HEK293 (cell line): ENCODE data around the gene NFAT5.

Source experiments
- CTCF ChIA-PET: fragments of 350-600 bp; formaldehyde crosslinking; extraction: SDS; loops from one replicate; lab custom pipeline; 2021; ENCODE audit warnings: antibody characterized with exemption; lab: Yijun Ruan, JAX
- POLR2A ChIA-PET: fragments of 300-600 bp; formaldehyde crosslinking; extraction: SDS; loops from one replicate; lab custom pipeline; 2020; ENCODE audit warnings: antibody characterized with exemption, inconsistent platforms; lab: Yijun Ruan, JAX
- H3K27ac ChIP-seq: fragments of 200-500 bp; sonication (Bioruptor generic); 2 replicates; pipeline ENCODE4 v1.5.1; 2014; ENCODE audit warnings: low read depth, low read length, control low read depth, inconsistent platforms; ENCODE audit errors: extremely low read depth
- H3K36me3 ChIP-seq, 2 experiments: fragments of 200-500 bp in 1 of 2; sonication (Bioruptor generic) in 1 of 2; 1 replicate in 1 of 2; 2 replicates in 1 of 2; pipeline ENCODE4 v1.5.1; 2014 to 2017; ENCODE audit warnings: inconsistent platforms in 2 of 2, low read length in 2 of 2; ENCODE audit not compliant: control insufficient read depth in 2 of 2, insufficient read depth in 1 of 2
- H3K4me1 ChIP-seq: fragments of 200-500 bp; sonication (Bioruptor generic); 2 replicates; pipeline ENCODE4 v1.5.1; 2014; ENCODE audit warnings: mild to moderate bottlenecking, low read length, inconsistent platforms; ENCODE audit not compliant: control insufficient read depth, insufficient read depth
- H3K4me3 ChIP-seq: 2 replicates; pipeline ENCODE4 v1.5.1; 2011; ENCODE audit warnings: low read depth, mild to moderate bottlenecking, control low read depth, low read length, moderate library complexity
- H3K9me3 ChIP-seq: fragments of 200-500 bp; sonication (Bioruptor generic); 2 replicates; pipeline ENCODE4 v1.5.1; 2014; ENCODE audit warnings: low read depth, low read length, inconsistent platforms; ENCODE audit not compliant: control insufficient read depth, insufficient read depth
- GFI1B ChIP-seq: fragments of 450-650 bp; formaldehyde crosslinking; IDR thresholded peaks from 2 replicates; pipeline ENCODE4 v1.5.1; 2016; ENCODE audit warnings: missing biosample characterization, missing genetic modification characterization
- GLIS1 ChIP-seq: fragments of 450-650 bp; formaldehyde crosslinking; IDR thresholded peaks from 2 replicates; pipeline ENCODE4 v1.5.1; 2016; ENCODE audit warnings: missing biosample characterization, missing genetic modification characterization
- HOXA7 ChIP-seq: sonication (generic); formaldehyde crosslinking; IDR thresholded peaks from 2 replicates; pipeline ENCODE4 v1.8.1; 2022; ENCODE audit warnings: missing genetic modification reagents, borderline replicate concordance
- KLF8 ChIP-seq: fragments of 450-650 bp; formaldehyde crosslinking; IDR thresholded peaks from 2 replicates; pipeline ENCODE4 v1.5.1; 2016; ENCODE audit warnings: missing biosample characterization, missing genetic modification characterization
- ZFP3 ChIP-seq: fragments of 450-650 bp; formaldehyde crosslinking; IDR thresholded peaks from 2 replicates; pipeline ENCODE4 v1.5.1; 2016; ENCODE audit warnings: low read depth, missing biosample characterization, missing genetic modification characterization
- ZFP69B ChIP-seq: fragments of 450-650 bp; formaldehyde crosslinking; IDR thresholded peaks from 2 replicates; pipeline ENCODE4 v1.5.1; 2016; ENCODE audit warnings: missing biosample characterization, missing genetic modification characterization
- ZNF10 ChIP-seq: fragments of 450-650 bp; formaldehyde crosslinking; IDR thresholded peaks from 2 replicates; pipeline ENCODE4 v1.5.1; 2017; ENCODE audit warnings: missing biosample characterization, missing genetic modification characterization
- ZNF169 ChIP-seq: fragments of 450-650 bp; formaldehyde crosslinking; IDR thresholded peaks from 2 replicates; pipeline ENCODE4 v1.5.1; 2016; ENCODE audit warnings: missing biosample characterization, missing genetic modification characterization
- ZNF266 ChIP-seq: fragments of 450-650 bp; formaldehyde crosslinking; IDR thresholded peaks from 2 replicates; pipeline ENCODE4 v1.5.1; 2016; ENCODE audit warnings: missing biosample characterization, missing genetic modification characterization, low read depth
- ZNF274 ChIP-seq, 2 experiments: fragments of 200-500 bp in 1 of 2; fragments of 450-650 bp in 1 of 2; sonication (Bioruptor generic) in 1 of 2; formaldehyde crosslinking in 1 of 2; IDR thresholded peaks; 2 replicates each; pipeline versions ENCODE4 v1.5.1 to v1.6.1; 2014 to 2016; ENCODE audit warnings: borderline replicate concordance in 1 of 2, inconsistent platforms in 1 of 2, low read length in 1 of 2, missing biosample characterization in 1 of 2, missing genetic modification characterization in 1 of 2
- ZNF292 ChIP-seq: fragments of 450-650 bp; formaldehyde crosslinking; IDR thresholded peaks from 2 replicates; pipeline ENCODE4 v1.5.1; 2016; ENCODE audit warnings: low read depth, missing biosample characterization, missing genetic modification characterization, borderline replicate concordance
- ZNF521 ChIP-seq: fragments of 450-650 bp; formaldehyde crosslinking; IDR thresholded peaks from 2 replicates; pipeline ENCODE4 v1.5.1; 2017; ENCODE audit warnings: missing biosample characterization, mild to moderate bottlenecking, missing genetic modification characterization
- ZNF654 ChIP-seq: fragments of 450-650 bp; formaldehyde crosslinking; IDR thresholded peaks from 2 replicates; pipeline ENCODE4 v1.5.1; 2016; ENCODE audit warnings: low read depth, missing biosample characterization, missing genetic modification characterization
- ZNF660 ChIP-seq: fragments of 450-650 bp; IDR thresholded peaks from 2 replicates; pipeline ENCODE4 v1.5.1; 2018; ENCODE audit warnings: missing biosample characterization, mild to moderate bottlenecking, missing genetic modification characterization
- TF ChIP-seq, protein P1 (sequence below): fragments of 450-650 bp; formaldehyde crosslinking; IDR thresholded peaks from 2 replicates; pipeline ENCODE4 v1.5.1; 2017; ENCODE audit warnings: missing biosample characterization, missing genetic modification characterization
- TF ChIP-seq, protein P2 (sequence below): fragments of 450-650 bp; formaldehyde crosslinking; IDR thresholded peaks from 2 replicates; pipeline ENCODE4 v1.5.1; 2016; ENCODE audit warnings: missing biosample characterization, missing genetic modification characterization, borderline replicate concordance
- TF ChIP-seq, protein P3 (sequence below): fragments of 450-650 bp; formaldehyde crosslinking; conservative IDR thresholded peaks from 2 replicates; pipeline ENCODE4 v1.5.1; 2016; ENCODE audit warnings: low read depth, missing biosample characterization, missing genetic modification characterization

NFAT5 gene

DNA sequence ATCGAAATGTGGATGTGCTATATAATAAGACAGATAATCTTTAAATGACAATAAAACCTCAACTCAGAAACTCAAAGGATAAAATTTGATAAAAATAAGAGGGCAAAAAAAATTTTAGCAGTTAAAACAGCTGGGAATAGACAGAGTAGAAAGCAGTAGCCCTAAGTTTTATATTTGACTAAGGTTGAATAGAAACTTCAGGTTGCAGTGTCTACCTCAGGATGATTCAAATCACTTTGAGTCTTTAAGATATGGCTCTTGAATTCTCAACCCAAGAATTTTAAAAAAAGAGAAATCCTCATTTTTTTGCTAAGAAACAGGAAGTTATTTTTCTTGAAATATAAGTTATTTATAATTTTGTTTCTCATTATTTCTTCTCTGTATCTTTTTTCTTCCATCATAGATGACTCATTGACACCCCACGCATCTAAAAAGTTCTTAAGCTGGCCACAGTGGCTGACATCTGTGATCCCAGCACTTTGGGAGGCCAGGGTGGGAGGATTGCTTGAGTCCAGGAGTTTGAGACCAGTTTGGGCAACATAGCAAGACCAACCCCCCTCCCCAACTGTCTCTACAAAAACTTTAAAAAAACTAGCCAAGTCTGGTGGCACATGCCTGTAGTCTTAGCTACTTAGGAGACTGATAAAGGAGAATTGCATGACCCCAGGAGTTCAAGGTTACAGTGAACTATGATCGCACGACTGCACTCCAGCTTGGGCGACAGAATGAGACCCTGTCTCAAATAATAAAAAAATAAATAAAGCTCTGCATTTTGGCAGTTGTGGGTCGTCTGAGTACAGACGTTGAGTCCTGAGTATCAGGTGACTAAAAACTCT, 23.9 kb downstream of the NFAT5 start:
- CTCF ChIA-PET: interaction anchor here (0.6 to 1.1 kb wide), 3 partner anchors 20 to 189 kb away, joined by 3 to 4 read pairs (median 3); no protein-coding TSS in a partner anchor
- TF ChIP-seq ZNF521: no peak
- TF ChIP-seq, protein P1, sequence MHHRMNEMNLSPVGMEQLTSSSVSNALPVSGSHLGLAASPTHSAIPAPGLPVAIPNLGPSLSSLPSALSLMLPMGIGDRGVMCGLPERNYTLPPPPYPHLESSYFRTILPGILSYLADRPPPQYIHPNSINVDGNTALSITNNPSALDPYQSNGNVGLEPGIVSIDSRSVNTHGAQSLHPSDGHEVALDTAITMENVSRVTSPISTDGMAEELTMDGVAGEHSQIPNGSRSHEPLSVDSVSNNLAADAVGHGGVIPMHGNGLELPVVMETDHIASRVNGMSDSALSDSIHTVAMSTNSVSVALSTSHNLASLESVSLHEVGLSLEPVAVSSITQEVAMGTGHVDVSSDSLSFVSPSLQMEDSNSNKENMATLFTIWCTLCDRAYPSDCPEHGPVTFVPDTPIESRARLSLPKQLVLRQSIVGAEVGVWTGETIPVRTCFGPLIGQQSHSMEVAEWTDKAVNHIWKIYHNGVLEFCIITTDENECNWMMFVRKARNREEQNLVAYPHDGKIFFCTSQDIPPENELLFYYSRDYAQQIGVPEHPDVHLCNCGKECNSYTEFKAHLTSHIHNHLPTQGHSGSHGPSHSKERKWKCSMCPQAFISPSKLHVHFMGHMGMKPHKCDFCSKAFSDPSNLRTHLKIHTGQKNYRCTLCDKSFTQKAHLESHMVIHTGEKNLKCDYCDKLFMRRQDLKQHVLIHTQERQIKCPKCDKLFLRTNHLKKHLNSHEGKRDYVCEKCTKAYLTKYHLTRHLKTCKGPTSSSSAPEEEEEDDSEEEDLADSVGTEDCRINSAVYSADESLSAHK (tag by site-specific recombination): no peak
- TF ChIP-seq ZNF660: no peak
- TF ChIP-seq ZNF10 (tag by site-specific recombination): no peak
- TF ChIP-seq KLF8: no peak
- TF ChIP-seq, protein P2, sequence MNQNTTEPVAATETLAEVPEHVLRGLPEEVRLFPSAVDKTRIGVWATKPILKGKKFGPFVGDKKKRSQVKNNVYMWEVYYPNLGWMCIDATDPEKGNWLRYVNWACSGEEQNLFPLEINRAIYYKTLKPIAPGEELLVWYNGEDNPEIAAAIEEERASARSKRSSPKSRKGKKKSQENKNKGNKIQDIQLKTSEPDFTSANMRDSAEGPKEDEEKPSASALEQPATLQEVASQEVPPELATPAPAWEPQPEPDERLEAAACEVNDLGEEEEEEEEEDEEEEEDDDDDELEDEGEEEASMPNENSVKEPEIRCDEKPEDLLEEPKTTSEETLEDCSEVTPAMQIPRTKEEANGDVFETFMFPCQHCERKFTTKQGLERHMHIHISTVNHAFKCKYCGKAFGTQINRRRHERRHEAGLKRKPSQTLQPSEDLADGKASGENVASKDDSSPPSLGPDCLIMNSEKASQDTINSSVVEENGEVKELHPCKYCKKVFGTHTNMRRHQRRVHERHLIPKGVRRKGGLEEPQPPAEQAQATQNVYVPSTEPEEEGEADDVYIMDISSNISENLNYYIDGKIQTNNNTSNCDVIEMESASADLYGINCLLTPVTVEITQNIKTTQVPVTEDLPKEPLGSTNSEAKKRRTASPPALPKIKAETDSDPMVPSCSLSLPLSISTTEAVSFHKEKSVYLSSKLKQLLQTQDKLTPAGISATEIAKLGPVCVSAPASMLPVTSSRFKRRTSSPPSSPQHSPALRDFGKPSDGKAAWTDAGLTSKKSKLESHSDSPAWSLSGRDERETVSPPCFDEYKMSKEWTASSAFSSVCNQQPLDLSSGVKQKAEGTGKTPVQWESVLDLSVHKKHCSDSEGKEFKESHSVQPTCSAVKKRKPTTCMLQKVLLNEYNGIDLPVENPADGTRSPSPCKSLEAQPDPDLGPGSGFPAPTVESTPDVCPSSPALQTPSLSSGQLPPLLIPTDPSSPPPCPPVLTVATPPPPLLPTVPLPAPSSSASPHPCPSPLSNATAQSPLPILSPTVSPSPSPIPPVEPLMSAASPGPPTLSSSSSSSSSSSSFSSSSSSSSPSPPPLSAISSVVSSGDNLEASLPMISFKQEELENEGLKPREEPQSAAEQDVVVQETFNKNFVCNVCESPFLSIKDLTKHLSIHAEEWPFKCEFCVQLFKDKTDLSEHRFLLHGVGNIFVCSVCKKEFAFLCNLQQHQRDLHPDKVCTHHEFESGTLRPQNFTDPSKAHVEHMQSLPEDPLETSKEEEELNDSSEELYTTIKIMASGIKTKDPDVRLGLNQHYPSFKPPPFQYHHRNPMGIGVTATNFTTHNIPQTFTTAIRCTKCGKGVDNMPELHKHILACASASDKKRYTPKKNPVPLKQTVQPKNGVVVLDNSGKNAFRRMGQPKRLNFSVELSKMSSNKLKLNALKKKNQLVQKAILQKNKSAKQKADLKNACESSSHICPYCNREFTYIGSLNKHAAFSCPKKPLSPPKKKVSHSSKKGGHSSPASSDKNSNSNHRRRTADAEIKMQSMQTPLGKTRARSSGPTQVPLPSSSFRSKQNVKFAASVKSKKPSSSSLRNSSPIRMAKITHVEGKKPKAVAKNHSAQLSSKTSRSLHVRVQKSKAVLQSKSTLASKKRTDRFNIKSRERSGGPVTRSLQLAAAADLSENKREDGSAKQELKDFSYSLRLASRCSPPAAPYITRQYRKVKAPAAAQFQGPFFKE: no peak
- TF ChIP-seq GLIS1 (tag by site-specific recombination): no peak
- TF ChIP-seq, all 188 proteins: peak for 0

DNA sequence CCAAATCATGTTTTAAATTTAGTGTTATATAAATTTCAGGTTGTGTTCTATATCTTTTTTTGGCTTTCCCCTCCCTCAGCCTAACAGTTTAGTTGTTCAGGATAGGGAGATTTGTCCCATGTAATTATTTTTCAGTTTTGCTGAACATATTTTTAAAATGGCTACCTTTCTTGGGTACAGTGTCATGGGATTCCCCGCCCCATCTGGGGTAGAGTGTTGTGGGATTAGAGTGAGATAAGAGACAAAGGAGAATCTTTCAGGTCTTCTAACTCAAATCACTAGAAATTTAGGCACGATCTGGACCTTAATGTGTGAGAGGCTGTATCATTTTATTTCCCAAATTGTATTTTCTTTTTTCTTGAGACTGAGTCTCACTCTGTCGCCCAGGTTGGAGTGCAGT, 24.8 kb downstream of the NFAT5 start:
- H3K4me1 ChIP-seq: 0 out of 2 replicates have a peak, but pooled peaks cover 3% of the 10 kb centered on the region
- CTCF ChIA-PET: interaction anchor here (1.0 kb wide), 1 partner anchor 21 kb away, joined by 3 read pairs; no protein-coding TSS in a partner anchor
- TF ChIP-seq HOXA7 (CRISPR knock-in tag): no peak
- no peak for TF ChIP-seq ZNF169
- no peak for TF ChIP-seq ZNF266 (tag by site-specific recombination)
- no peak for TF ChIP-seq ZFP69B (tag by site-specific recombination)
- TF ChIP-seq GFI1B (tag by site-specific recombination): no peak
- TF ChIP-seq ZNF274 (IDR thresholded peaks at IDR 0.05; ENCODE audit: low read length): no peak
- TF ChIP-seq ZNF274 (tag by site-specific recombination; IDR thresholded peaks at IDR 0.05; ENCODE audit: borderline replicate concordance): no peak
- TF ChIP-seq ZNF660: no peak
- TF ChIP-seq ZFP3: no peak
- TF ChIP-seq, protein P3, sequence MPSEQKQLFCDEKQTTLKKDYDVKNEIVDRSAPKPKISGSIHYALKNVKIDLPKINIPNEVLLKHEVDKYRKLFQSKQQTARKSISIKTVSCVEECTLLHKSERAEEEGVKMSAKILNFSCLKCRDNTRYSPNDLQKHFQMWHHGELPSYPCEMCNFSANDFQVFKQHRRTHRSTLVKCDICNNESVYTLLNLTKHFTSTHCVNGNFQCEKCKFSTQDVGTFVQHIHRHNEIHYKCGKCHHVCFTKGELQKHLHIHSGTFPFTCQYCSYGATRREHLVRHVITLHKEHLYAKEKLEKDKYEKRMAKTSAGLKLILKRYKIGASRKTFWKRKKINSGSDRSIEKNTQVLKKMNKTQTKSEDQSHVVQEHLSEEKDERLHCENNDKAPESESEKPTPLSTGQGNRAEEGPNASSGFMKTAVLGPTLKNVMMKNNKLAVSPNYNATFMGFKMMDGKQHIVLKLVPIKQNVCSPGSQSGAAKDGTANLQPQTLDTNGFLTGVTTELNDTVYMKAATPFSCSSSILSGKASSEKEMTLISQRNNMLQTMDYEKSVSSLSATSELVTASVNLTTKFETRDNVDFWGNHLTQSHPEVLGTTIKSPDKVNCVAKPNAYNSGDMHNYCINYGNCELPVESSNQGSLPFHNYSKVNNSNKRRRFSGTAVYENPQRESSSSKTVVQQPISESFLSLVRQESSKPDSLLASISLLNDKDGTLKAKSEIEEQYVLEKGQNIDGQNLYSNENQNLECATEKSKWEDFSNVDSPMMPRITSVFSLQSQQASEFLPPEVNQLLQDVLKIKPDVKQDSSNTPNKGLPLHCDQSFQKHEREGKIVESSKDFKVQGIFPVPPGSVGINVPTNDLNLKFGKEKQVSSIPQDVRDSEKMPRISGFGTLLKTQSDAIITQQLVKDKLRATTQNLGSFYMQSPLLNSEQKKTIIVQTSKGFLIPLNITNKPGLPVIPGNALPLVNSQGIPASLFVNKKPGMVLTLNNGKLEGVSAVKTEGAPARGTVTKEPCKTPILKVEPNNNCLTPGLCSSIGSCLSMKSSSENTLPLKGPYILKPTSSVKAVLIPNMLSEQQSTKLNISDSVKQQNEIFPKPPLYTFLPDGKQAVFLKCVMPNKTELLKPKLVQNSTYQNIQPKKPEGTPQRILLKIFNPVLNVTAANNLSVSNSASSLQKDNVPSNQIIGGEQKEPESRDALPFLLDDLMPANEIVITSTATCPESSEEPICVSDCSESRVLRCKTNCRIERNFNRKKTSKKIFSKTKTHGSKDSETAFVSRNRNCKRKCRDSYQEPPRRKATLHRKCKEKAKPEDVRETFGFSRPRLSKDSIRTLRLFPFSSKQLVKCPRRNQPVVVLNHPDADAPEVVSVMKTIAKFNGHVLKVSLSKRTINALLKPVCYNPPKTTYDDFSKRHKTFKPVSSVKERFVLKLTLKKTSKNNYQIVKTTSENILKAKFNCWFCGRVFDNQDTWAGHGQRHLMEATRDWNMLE (tag by site-specific recombination): no peak
- no peak for TF ChIP-seq ZNF292 (tag by site-specific recombination)
- no peak for TF ChIP-seq ZNF654
- no peak overlapping the region for H3K27ac ChIP-seq
- peaks cover 0 to 4% of the 10 kb centered on the region in 2 experiments; a peak in 2 of 3 replicates for H3K36me3 ChIP-seq
- no peak overlapping the region for H3K4me3 ChIP-seq
- POLR2A ChIA-PET: no interaction called here
- H3K9me3 ChIP-seq: no peaks in the 10 kb centered on the region

More for the DNA sequence above, 23.9 kb downstream of the NFAT5 start:
- no peak overlapping the region for H3K4me3 ChIP-seq
- H3K36me3 ChIP-seq: peaks cover 0 to 4% of the 10 kb centered on the region in 2 experiments; a peak in 2 of 3 replicates
- no peaks in the 10 kb centered on the region for H3K9me3 ChIP-seq
- POLR2A ChIA-PET: interaction anchor here (0.5 kb wide), 1 partner anchor 180 kb away, joined by 3 read pairs; no protein-coding TSS in a partner anchor
- H3K4me1 ChIP-seq: 0 out of 2 replicates have a peak, but pooled peaks cover 3% of the 10 kb centered on the region
- no peak overlapping the region for H3K27ac ChIP-seq
